Measurements from ENCODE around the gene ZFTA. TPM values are rescaled to one million over a fixed set of nuclear protein-coding genes. Genes with fewer than 3 reads are reported as not detected.
A peak's percentile ranks its signal among the peaks of the same experiment; 100 is the strongest.
"Not testable (repeated sequence)": the region's sequence is repeated elsewhere in the genome, so short reads cannot be mapped to it uniquely, and the experiment has no call there.

ZFTA gene
- total RNA-seq, 1 experiment from 2014 or later = 30.8 TPM

DNA sequence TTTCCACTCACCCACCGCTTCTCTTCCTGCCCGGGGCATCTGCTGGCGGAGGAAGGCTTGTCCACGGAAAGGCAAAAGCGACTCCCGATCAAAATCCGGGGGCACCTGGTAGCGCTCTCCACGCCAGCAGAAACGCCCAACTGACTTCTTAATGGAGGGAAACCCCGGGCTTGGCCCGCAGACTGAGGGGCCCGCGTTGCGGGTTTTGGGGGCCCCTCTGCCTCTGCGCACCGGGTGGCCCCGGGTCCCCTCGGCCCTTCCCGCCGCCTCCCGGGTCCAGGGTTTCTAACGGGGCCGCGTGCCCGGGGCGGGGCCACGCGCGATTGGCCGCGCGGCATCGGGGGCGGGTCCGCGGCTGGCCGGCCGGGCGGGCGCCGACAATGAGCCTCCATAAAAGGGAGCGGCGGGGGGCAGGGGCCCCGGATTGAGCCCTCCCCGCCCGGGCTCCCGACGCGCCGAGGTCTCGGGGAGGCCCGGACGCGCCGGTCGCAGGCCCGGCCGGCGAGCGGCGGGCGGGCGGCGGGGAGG is 44.5 kb upstream of the ZFTA start, which contains the start of gene SPINDOC:
TSS of gene SPINDOC (plus strand) at position 422 of the 528 bp plus-strand sequence. CDS start 231 bp downstream, outside the sequence.
- peak; percentile 77 to 90 for DNase-seq
- peaks cover 30% of the 10 kb centered on the region for H3K4me1 Mint-ChIP-seq (ENCODE audit: low read depth, unreplicated experiment)
- H3K36me3 Mint-ChIP-seq (ENCODE audit: insufficient read depth, unreplicated experiment) = peaks cover 34% of the 10 kb centered on the region
- H3K4me3 Mint-ChIP-seq (ENCODE audit: unreplicated experiment) = peak within 1 kb of the TSS; percentile 84
- no peaks in the 10 kb centered on the region for H3K9me3 Mint-ChIP-seq (ENCODE audit: unreplicated experiment)
- CTCF ChIA-PET = interaction anchor here (1.0 kb wide), 1 partner anchor 59 kb away, joined by 3 read pairs; no protein-coding TSS in a partner anchor
- Histone ChIP-seq H3K4me3 (ENCODE audit: low read depth, low read length) (peak within 1 kb of the TSS; percentile 89), H3K4me1 (peaks cover 7% of the 10 kb centered on the region; the same call in 1 of the 2 replicates), H3K36me3 (ENCODE audit: control insufficient read depth, insufficient read depth, low read length) (no peaks in the 10 kb centered on the region; the same call in 1 of the 2 replicates), H3K27me3 (replicated peaks; ENCODE audit: control insufficient read depth, insufficient read depth, low read length) (no peaks in the 10 kb centered on the region), H3K9me3 (no peaks in the 10 kb centered on the region)
- BruUV-seq (replicated peaks) = no TSS peak
- intact Hi-C loops (cut with micrococcal nuclease; ENCODE audit: unreplicated experiment) = loop anchor here (1.0 kb wide), 1 partner anchor 45 kb away; the partner anchor contains the start of gene ZFTA
- peak within 1 kb of the TSS; percentile 72 for H3K27ac Mint-ChIP-seq (ENCODE audit: unreplicated experiment)
- H3K27me3 Mint-ChIP-seq (ENCODE audit: insufficient read depth, unreplicated experiment) = no peaks in the 10 kb centered on the region
- POLR2A ChIA-PET = no interaction called here
- TF ChIP-seq, protein P1, sequence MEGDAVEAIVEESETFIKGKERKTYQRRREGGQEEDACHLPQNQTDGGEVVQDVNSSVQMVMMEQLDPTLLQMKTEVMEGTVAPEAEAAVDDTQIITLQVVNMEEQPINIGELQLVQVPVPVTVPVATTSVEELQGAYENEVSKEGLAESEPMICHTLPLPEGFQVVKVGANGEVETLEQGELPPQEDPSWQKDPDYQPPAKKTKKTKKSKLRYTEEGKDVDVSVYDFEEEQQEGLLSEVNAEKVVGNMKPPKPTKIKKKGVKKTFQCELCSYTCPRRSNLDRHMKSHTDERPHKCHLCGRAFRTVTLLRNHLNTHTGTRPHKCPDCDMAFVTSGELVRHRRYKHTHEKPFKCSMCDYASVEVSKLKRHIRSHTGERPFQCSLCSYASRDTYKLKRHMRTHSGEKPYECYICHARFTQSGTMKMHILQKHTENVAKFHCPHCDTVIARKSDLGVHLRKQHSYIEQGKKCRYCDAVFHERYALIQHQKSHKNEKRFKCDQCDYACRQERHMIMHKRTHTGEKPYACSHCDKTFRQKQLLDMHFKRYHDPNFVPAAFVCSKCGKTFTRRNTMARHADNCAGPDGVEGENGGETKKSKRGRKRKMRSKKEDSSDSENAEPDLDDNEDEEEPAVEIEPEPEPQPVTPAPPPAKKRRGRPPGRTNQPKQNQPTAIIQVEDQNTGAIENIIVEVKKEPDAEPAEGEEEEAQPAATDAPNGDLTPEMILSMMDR (IDR thresholded peaks at IDR 0.05; ENCODE audit: insufficient read depth in 1 of 2, low read depth in 1 of 2, low read length in 1 of 2, severe bottlenecking in 1 of 2, unreplicated experiment in 1 of 2) = no peak

GRCh38 chr11:63811522-63811921 is 42.9 kb upstream of the ZFTA start:
- H3K27ac Mint-ChIP-seq (ENCODE audit: unreplicated experiment) = no peak overlapping the region

GRCh38 chr11:63810383-63810782 is 41.8 kb upstream of the ZFTA start:
- H3K9me3 Mint-ChIP-seq (ENCODE audit: unreplicated experiment); H3K36me3 Mint-ChIP-seq (ENCODE audit: insufficient read depth, unreplicated experiment); H3K4me1 ChIP-seq; H3K4me3 ChIP-seq (ENCODE audit: low read depth, low read length); H3K9me3 ChIP-seq; H3K27me3 Mint-ChIP-seq (ENCODE audit: insufficient read depth, unreplicated experiment); BruUV-seq (replicated peaks); H3K4me3 Mint-ChIP-seq (ENCODE audit: unreplicated experiment); H3K36me3 ChIP-seq (ENCODE audit: control insufficient read depth, insufficient read depth, low read length); H3K27me3 ChIP-seq (replicated peaks; ENCODE audit: control insufficient read depth, insufficient read depth, low read length); intact Hi-C loops (cut with micrococcal nuclease; ENCODE audit: unreplicated experiment); H3K27ac Mint-ChIP-seq (ENCODE audit: unreplicated experiment); DNase-seq: not testable (repeated sequence)
- POLR2A ChIA-PET = interaction anchor here (0.6 kb wide), 1 partner anchor 48 kb away, joined by 4 read pairs; no protein-coding TSS in a partner anchor
- CTCF ChIA-PET = interaction anchor here (0.6 kb wide), 1 partner anchor 28 kb away, joined by 3 read pairs; no protein-coding TSS in a partner anchor
- peaks cover 20% of the 10 kb centered on the region for H3K4me1 Mint-ChIP-seq (ENCODE audit: low read depth, unreplicated experiment)

More at GRCh38 chr11:63811522-63811921, 42.9 kb upstream of the ZFTA start:
- Histone ChIP-seq H3K4me3 (ENCODE audit: low read depth, low read length) (no peak overlapping the region), H3K4me1 (peaks cover 7% of the 10 kb centered on the region; the same call in 1 of the 2 replicates), H3K27me3 (replicated peaks; ENCODE audit: control insufficient read depth, insufficient read depth, low read length) (no peaks in the 10 kb centered on the region), H3K36me3 (ENCODE audit: control insufficient read depth, insufficient read depth, low read length) (no peaks in the 10 kb centered on the region; the same call in 1 of the 2 replicates), H3K9me3 (no peaks in the 10 kb centered on the region)
- CTCF ChIA-PET = no interaction called here
- Mint-ChIP-seq H3K36me3 (ENCODE audit: insufficient read depth, unreplicated experiment) (peaks cover 19% of the 10 kb centered on the region), H3K9me3 (ENCODE audit: unreplicated experiment) (no peaks in the 10 kb centered on the region), H3K4me1 (ENCODE audit: low read depth, unreplicated experiment) (peaks cover 30% of the 10 kb centered on the region), H3K4me3 (ENCODE audit: unreplicated experiment) (peak overlapping the region; percentile 72), H3K27me3 (ENCODE audit: insufficient read depth, unreplicated experiment) (no peaks in the 10 kb centered on the region)
- POLR2A ChIA-PET = interaction anchor here (0.6 kb wide), 1 partner anchor 15 kb away, joined by 3 read pairs; no protein-coding TSS in a partner anchor
- intact Hi-C loops (cut with micrococcal nuclease; ENCODE audit: unreplicated experiment) = no loop called here
- DNase-seq = no peak
- no TSS peak for BruUV-seq (replicated peaks)
- TF ChIP-seq, protein P1 (IDR thresholded peaks at IDR 0.05; ENCODE audit: insufficient read depth in 1 of 2, low read depth in 1 of 2, low read length in 1 of 2, severe bottlenecking in 1 of 2, unreplicated experiment in 1 of 2) = no peak

Measured in Caco-2 (cell line).